Activated T-helper 1 cell treated with Interleukin-2 at 50 U/mL for 16 hours (primary cell): ENCODE results near the gene OCA2.

ENCODE experiments used
- DNase-seq: peaks from one replicate; pipeline ENCODE4 v3.0.0-alpha.2; 2020; ENCODE audit warnings: low read depth

Gene OCA2

GRCh38 chr15:28104326-28104725 is 5.2 kb upstream of the OCA2 start:
- DNase-seq: no peak

DNA sequence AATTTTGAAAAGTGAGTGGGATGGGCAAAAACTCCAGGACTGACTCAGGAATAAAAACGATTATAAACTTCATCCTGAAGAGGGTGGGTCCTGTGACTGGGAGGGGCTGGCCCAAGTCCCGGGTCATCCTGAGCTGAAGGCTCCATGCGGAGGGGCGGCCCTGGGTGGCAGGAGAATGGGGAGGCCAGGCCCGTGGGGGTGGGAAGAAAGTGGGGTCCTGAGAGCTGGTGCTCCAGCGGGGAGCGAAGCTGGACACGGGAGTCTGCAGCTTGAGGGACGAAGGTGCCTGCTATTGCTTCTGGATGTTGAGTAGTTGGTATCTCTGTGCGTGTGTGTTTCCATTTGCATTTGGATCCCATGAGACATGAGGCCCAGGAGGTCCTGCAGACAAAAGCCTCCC is 4.7 kb upstream of the OCA2 start:
- no peak for DNase-seq

GRCh38 chr15:28101983-28102441 is 2.9 kb upstream of the OCA2 start:
- DNase-seq: no peak

DNA sequence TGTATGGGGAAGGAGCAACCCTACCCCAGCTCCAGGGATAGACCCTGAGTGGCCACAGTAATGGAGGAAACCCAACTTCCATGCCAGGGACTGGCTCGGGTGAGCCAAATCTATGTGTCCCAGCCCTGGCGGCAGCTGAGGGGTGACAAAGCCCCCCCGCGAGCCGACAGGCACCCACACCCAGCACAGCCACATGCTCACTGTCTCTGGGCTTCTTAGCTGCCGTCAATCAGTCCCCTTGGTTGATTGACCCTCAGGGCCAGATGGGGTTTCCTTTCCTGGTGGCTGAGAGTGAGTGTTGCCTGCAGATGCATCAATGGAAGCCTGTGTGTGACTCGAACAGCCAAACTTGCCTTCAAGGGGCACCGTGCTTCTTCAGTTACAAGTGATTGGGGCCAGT is 2.1 kb upstream of the OCA2 start:
- no peak for DNase-seq

- no peak for DNase-seq
These were observed 1.5 kb upstream of the OCA2 start for GRCh38 chr15:28100516-28101195.

GRCh38 chr15:28099555-28100140 is 533 bp upstream of the OCA2 start:
- DNase-seq: no peak

DNA sequence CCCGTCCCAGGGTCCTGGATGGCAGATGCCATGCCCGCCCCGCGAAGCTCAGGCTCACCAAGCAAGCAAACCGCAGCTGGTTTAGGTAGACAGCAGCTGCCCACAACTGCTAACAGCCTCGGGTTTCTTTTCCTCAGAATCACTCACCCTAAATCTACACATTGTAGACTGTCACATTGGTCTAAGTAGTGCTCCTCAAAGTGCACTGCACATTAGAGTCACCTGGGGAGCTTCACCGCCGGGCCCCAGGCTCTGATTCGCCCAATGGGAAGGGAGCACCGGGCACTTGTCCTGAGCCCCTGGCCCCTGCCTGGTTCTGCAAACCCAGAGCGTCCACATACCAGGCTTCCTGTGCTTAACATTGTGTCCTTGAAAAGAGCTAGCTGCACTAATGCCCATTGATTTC is 752 bp downstream of the OCA2 start:
- DNase-seq: no peak

DNA sequence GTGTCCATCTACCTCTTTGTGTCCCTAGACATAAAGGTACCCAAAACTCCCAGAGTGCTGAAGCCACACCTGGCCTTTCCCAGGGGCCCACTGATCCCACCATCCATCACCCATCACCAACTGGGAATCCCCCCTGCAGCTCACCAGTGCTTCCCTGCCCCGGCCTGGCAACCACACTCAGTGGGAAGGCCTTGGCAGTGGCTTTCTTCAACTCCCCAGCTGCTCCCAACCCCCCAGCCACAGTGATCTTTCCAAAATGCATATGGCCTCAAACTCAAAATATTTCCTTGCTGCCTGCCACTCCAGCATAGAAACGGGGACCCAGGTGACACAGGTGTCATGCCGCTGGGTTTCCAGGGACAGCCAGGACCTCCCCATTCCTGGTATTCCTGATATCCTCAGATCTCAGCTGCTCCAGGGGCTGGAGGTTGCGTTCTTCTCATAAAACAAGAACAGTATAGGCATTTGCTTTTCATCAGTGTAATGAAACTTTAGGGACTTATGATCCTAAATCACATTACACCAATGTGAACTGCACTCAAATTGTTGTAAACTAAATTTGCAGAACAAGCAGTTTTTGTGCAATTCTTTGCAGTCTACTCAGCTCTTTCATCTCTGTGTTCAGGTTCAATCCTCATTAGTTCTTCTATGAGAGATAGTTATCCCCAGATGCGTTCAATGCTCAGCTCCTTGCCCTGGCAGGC is 1.3 kb downstream of the OCA2 start:
- DNase-seq: no peak

- no peak for DNase-seq
These were observed 2.3 kb downstream of the OCA2 start for GRCh38 chr15:28096670-28097431.

DNA sequence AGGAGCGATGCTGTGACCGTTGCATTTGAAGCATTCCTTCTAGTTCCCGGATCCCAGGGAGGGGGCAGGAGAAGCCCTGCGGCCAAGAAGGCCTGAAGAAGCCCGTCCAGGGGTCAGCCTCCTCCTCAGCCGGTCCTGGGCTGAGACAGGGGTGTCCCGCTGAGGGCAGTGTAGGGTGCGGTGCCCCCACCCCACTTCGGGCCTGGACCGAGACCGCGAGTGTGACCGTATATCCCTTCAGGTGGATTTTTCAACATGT is 2.8 kb downstream of the OCA2 start:
- DNase-seq: no peak

DNA sequence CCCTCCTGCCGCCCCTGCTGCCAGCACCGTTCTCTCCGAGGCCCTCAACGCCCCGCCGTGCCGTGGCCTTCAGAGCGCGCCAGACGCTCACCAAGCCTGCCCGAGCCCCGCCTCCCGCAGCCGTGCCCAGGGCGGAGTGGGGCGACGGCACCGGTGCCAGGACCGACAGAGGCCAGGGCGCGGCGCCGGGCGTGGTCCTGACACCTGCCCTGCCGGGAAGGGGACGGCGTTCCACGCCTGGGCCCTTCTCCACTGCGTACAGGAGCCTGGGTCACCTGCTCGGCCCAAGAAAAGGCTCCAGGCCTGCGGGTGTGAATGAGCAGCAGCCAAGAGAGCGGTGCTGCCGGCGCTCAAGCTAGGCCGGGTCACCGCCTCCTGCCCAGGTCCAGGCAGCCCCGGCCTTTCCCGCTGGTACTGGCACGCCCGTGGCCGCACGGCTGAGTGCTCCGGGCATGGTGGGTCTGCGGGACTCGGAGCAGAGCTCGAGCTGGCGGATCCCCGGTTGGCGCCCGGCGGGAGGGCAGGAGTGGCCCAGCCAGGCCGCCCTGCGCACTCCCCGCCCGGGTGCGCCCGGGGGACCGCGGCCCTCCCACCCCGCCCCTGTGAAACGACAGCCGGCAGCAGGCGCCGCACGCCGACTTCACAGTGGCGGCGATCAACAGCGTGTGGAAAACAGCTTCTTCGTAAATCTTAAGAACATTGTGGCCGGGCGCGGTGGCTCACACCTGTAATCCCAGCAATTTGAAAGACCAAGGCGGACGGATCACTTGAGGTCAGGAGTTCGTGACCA is 4.2 kb downstream of the OCA2 start:
- no peak for DNase-seq

GRCh38 chr15:28093752-28094535 is 5.2 kb downstream of the OCA2 start:
- DNase-seq: no peak

DNA sequence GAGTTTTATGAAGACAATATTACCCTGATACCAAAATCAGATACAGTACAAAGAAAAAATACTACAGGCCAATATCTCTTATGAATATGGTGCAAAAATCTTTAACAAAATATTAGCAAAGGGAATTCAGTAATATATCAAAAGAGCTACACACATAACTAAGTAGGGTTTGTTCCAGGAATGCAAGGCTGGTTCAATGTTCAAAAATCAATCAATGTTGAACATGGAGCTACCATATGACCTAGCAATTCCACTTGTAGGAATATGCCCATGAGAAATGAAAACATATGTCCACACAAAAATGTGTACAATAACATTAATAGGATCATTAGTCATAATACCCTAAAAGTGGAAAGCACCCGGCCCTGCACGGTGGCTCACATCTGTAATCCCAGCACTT is 7.8 kb downstream of the OCA2 start:
- DNase-seq: no peak

GRCh38 chr15:28086175-28086703 is 12.9 kb downstream of the OCA2 start:
- DNase-seq: no peak

- no peak for DNase-seq
These were observed 13.5 kb downstream of the OCA2 start for GRCh38 chr15:28085489-28086174.

GRCh38 chr15:28084547-28084946 is 14.6 kb downstream of the OCA2 start:
- no peak for DNase-seq

DNA sequence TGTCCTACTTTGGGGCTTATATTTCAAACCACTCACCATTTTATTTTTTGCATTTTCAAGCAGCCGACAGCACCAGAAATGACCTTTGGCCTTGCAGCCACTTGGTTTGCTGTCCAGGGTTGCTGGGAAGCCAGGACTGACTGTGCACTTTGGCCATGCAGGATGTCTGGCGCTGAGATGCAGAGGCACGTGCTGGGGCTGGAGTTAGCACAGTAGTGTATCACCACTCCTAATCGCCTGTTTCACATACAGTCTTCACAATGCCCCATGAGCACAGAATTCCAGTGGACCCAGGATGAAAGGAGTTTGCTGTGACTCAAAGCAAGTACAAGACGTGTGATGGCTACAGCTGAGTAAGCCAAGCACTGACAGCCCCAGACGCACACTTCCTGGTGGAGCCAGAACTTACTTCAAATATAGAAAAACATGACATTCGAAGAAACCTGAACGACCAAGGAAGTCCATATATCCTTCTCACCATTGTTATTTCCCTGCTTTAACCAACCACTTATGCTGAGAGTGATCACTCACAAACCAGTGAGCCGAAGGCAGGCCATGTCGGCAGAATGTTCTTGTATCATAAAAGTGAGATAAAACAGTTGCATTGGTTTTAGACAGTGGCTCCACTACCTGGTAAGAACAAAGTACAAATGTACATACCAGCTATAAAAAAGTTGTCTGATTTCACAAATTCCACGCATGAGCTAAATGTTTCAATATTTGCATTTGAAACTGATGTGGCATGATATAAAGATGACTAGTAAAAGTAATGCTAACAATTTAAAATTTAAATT is 16.0 kb downstream of the OCA2 start:
- no peak for DNase-seq

DNA sequence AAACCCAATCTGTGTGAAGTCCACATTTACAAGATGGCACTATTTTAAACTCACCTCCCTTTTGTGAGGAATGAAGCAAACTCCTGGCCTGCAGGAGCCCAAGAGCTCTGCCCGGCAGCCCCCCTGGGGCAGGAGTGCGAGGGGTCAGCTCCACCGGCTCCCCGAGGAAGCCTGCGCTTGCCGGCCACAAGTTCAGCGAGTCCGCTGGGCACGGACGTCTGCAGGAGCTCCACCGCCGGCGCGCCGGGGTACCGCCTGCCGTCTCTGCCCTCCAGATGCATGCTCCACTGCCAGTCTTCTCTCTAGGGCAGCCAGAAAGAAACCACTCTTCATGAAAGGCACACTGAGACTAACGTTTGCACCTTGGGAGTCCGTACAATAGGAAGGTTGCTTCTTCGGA is 17.5 kb downstream of the OCA2 start:
- DNase-seq: no peak

GRCh38 chr15:28080386-28080785 is 18.7 kb downstream of the OCA2 start:
- no peak for DNase-seq
